SK-N-SH (cell line): ENCODE measurements around the gene TAF1L. TPM values are rescaled to one million over a fixed set of nuclear protein-coding genes. Genes with fewer than 3 reads are reported as not detected.
A peak's percentile ranks its signal among the peaks of the same experiment; 100 is the strongest.

Source experiments
- CTCF ChIA-PET: fragments of 300-600, 350-600 bp; formaldehyde crosslinking; extraction: SDS; loops from one replicate; lab custom pipeline; 2021; lab: Yijun Ruan, JAX
- POLR2A ChIA-PET: fragments of 350-600 bp; sonication (Branson Sonifier 250); formaldehyde crosslinking; extraction: SDS; loops from one replicate; lab custom pipeline; 2020; ENCODE audit warnings: antibody characterized with exemption, inconsistent platforms; lab: Yijun Ruan, JAX
- DNase-seq: peaks from one replicate; pipeline ENCODE4 v3.0.0; 2012
- H2AFZ ChIP-seq: fragments of 200-600 bp; sonication (generic); 2 replicates; pipeline ENCODE4 v1.8.1; 2016; ENCODE audit warnings: antibody characterized with exemption, mild to moderate bottlenecking, low read depth
- H3F3A ChIP-seq: fragments of 200-600 bp; sonication (generic); replicated peaks from 2 replicates; pipeline ENCODE3; 2016; ENCODE audit warnings: antibody characterized with exemption, mild to moderate bottlenecking; ENCODE audit not compliant: insufficient read depth
- H3K27ac ChIP-seq, 2 experiments: fragments of 200-500 bp in 1 of 2; fragments of 200-600 bp in 1 of 2; sonication (Bioruptor generic) in 1 of 2; sonication (generic), shearing (Covaris generic) in 1 of 2; 2 replicates each; pipeline versions ENCODE4 v1.5.1 to v1.6.1; 2014 to 2016; ENCODE audit warnings: low read depth in 2 of 2, inconsistent platforms in 1 of 2, low read length in 1 of 2, mild to moderate bottlenecking in 1 of 2, mixed read lengths in 1 of 2
- H3K27me3 ChIP-seq: fragments of 200-600 bp; sonication (generic), shearing (Covaris generic); 2 replicates; pipeline ENCODE4 v1.6.1; 2016; ENCODE audit warnings: mixed run types; ENCODE audit not compliant: insufficient read depth
- H3K36me3 ChIP-seq, 2 experiments: fragments of 200-500 bp in 1 of 2; fragments of 200-600 bp in 1 of 2; sonication (Bioruptor generic) in 1 of 2; sonication (generic) in 1 of 2; replicated peaks in 1 of 2; 2 replicates each; pipeline versions ENCODE3 to v1.5.1; 2014 to 2016; ENCODE audit warnings: low read length in 1 of 2, mild to moderate bottlenecking in 1 of 2; ENCODE audit not compliant: insufficient read depth in 2 of 2, control insufficient read depth in 1 of 2
- H3K4me1 ChIP-seq, 2 experiments: fragments of 200-500 bp in 1 of 2; fragments of 200-600 bp in 1 of 2; sonication (Bioruptor generic) in 1 of 2; sonication (generic), shearing (Covaris generic) in 1 of 2; 2 replicates each; pipeline versions ENCODE4 v1.5.1 to v1.6.1; 2014 to 2016; ENCODE audit warnings: low read depth in 1 of 2, low read length in 1 of 2, mixed run types in 1 of 2; ENCODE audit not compliant: insufficient read depth in 2 of 2, control insufficient read depth in 1 of 2
- H3K4me2 ChIP-seq: fragments of 200-600 bp; sonication (generic), shearing (Covaris generic); 2 replicates; pipeline ENCODE4 v1.6.1; 2017; ENCODE audit warnings: mixed run types
- H3K4me3 ChIP-seq, 2 experiments: fragments of 200-500 bp in 1 of 2; fragments of 200-600 bp in 1 of 2; sonication (Bioruptor generic) in 1 of 2; sonication (generic), shearing (Covaris generic) in 1 of 2; 2 replicates each; pipeline versions ENCODE4 v1.5.1 to v1.8.1; 2014 to 2016; ENCODE audit warnings: low read depth in 2 of 2, inconsistent platforms in 1 of 2, low read length in 1 of 2, mild to moderate bottlenecking in 1 of 2, mixed read lengths in 1 of 2, moderate library complexity in 1 of 2
- H3K79me2 ChIP-seq: fragments of 200-600 bp; sonication (generic); 2 replicates; pipeline ENCODE4 v1.8.1; 2017; ENCODE audit warnings: mild to moderate bottlenecking; ENCODE audit not compliant: insufficient read depth
- H3K9ac ChIP-seq: fragments of 200-600 bp; sonication (generic); 2 replicates; pipeline ENCODE4 v1.6.1; 2017; ENCODE audit warnings: mixed run types
- H3K9me2 ChIP-seq: fragments of 200-600 bp; sonication (generic); 2 replicates; pipeline ENCODE4 v1.6.1; 2017; ENCODE audit warnings: mixed run types
- H3K9me3 ChIP-seq: fragments of 200-600 bp; sonication (generic); 2 replicates; pipeline ENCODE4 v1.6.1; 2017; ENCODE audit warnings: mixed run types, mild to moderate bottlenecking, moderate library complexity
- H4K20me1 ChIP-seq: fragments of 200-600 bp; sonication (generic); 2 replicates; pipeline ENCODE4 v1.6.1; 2017; ENCODE audit warnings: mild to moderate bottlenecking, mixed run types; ENCODE audit not compliant: insufficient read depth
- GABPA ChIP-seq: IDR thresholded peaks from 2 replicates; pipeline ENCODE4 v1.4.0; 2012; ENCODE audit warnings: low read depth, mild to moderate bottlenecking
- NRF1 ChIP-seq: IDR thresholded peaks from 2 replicates; pipeline ENCODE4 v1.6.1; 2012; ENCODE audit warnings: low read depth, mild to moderate bottlenecking, low read length
- RAD21 ChIP-seq: IDR thresholded peaks from 2 replicates; pipeline ENCODE4 v1.6.1; 2012; ENCODE audit warnings: mild to moderate bottlenecking, low read length
- SMC3 ChIP-seq: IDR thresholded peaks from 2 replicates; pipeline ENCODE4 v1.6.1; 2012; ENCODE audit warnings: low read depth, low read length, improper control_type of control experiment
- WGBS: methylation state at CpG from one replicate; pipeline ENCODE4 v1.1.6; 2017; ENCODE audit warnings: low lambda C conversion rate; 5-methylcytosine and 5-hydroxymethylcytosine counted together
- polyA plus RNA-seq, 3 experiments: library from polyadenylated mRNA; depleted of rRNA; stranded (reverse); fragments of >200 nt; gene quantifications; 2 replicates each; pipeline ENCODE4 v1.2.3, GENCODE V29; 2012
- TF ChIP-seq, protein P1 (sequence below): IDR thresholded peaks from 2 replicates; pipeline ENCODE4 v1.6.1; 2012; ENCODE audit warnings: mild to moderate bottlenecking, low read depth, low read length, moderate library complexity
- TF ChIP-seq, protein P2 (sequence below): IDR thresholded peaks from 2 replicates; pipeline ENCODE4; 2012
- TF ChIP-seq, protein P3 (sequence below): fragments of 200-600 bp; sonication (generic); IDR thresholded peaks from 2 replicates; pipeline ENCODE4 v1.6.1; 2017; ENCODE audit warnings: antibody characterized with exemption, mild to moderate bottlenecking, moderate library complexity

TAF1L gene
- polyA plus RNA-seq, 1 of the 3 experiments (the other 2 are of a cell fraction) = not detected

DNA sequence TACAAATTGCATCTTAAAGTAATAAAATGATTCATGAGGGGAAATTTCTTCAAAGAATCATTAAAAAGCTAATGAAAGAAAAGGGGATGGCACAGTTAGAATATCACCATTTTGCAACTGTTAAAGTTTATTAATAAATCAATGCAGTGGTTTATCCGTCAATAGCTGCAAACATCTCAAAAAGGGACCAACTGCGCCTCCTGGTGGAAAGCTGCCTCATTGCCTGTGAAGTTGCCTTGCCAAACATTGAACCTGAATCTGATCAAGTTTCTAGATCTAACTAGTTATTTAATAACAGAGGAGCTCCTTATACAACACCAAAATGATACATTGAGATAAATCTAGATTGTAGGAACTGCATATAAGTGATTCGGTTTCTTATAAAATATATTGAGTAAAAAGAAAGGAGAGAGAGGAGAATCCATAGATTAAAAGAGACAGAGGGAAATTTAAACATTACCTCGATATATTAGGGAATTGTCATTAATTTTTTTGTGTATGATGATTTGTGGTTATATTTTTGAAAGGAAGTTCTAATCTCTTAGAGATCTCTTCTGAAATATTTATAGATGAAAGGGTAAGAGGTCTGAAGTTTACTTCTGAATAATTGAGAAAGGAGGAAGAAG lies 55.6 kb downstream of the TAF1L start:
- no peak overlapping the region for H3K9ac ChIP-seq
- no peak overlapping the region for H3K4me3 ChIP-seq
- TF ChIP-seq, protein P1, sequence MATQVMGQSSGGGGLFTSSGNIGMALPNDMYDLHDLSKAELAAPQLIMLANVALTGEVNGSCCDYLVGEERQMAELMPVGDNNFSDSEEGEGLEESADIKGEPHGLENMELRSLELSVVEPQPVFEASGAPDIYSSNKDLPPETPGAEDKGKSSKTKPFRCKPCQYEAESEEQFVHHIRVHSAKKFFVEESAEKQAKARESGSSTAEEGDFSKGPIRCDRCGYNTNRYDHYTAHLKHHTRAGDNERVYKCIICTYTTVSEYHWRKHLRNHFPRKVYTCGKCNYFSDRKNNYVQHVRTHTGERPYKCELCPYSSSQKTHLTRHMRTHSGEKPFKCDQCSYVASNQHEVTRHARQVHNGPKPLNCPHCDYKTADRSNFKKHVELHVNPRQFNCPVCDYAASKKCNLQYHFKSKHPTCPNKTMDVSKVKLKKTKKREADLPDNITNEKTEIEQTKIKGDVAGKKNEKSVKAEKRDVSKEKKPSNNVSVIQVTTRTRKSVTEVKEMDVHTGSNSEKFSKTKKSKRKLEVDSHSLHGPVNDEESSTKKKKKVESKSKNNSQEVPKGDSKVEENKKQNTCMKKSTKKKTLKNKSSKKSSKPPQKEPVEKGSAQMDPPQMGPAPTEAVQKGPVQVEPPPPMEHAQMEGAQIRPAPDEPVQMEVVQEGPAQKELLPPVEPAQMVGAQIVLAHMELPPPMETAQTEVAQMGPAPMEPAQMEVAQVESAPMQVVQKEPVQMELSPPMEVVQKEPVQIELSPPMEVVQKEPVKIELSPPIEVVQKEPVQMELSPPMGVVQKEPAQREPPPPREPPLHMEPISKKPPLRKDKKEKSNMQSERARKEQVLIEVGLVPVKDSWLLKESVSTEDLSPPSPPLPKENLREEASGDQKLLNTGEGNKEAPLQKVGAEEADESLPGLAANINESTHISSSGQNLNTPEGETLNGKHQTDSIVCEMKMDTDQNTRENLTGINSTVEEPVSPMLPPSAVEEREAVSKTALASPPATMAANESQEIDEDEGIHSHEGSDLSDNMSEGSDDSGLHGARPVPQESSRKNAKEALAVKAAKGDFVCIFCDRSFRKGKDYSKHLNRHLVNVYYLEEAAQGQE = no peak
- TF ChIP-seq SMC3 (peak; percentile 94), GABPA (no peak), NRF1 (no peak), RAD21 (peak; percentile 82)
- TF ChIP-seq, protein P2, sequence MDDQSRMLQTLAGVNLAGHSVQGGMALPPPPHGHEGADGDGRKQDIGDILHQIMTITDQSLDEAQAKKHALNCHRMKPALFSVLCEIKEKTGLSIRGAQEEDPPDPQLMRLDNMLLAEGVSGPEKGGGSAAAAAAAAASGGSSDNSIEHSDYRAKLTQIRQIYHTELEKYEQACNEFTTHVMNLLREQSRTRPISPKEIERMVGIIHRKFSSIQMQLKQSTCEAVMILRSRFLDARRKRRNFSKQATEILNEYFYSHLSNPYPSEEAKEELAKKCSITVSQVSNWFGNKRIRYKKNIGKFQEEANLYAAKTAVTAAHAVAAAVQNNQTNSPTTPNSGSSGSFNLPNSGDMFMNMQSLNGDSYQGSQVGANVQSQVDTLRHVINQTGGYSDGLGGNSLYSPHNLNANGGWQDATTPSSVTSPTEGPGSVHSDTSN = no peak
- TF ChIP-seq, protein P3, sequence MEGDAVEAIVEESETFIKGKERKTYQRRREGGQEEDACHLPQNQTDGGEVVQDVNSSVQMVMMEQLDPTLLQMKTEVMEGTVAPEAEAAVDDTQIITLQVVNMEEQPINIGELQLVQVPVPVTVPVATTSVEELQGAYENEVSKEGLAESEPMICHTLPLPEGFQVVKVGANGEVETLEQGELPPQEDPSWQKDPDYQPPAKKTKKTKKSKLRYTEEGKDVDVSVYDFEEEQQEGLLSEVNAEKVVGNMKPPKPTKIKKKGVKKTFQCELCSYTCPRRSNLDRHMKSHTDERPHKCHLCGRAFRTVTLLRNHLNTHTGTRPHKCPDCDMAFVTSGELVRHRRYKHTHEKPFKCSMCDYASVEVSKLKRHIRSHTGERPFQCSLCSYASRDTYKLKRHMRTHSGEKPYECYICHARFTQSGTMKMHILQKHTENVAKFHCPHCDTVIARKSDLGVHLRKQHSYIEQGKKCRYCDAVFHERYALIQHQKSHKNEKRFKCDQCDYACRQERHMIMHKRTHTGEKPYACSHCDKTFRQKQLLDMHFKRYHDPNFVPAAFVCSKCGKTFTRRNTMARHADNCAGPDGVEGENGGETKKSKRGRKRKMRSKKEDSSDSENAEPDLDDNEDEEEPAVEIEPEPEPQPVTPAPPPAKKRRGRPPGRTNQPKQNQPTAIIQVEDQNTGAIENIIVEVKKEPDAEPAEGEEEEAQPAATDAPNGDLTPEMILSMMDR = peak; percentile 98
- H2AFZ ChIP-seq = no peak overlapping the region
- H3K36me3 ChIP-seq = no peaks in the 10 kb centered on the region
- no peaks in the 10 kb centered on the region for H3K9me3 ChIP-seq
- 10% methylated on average over 4 of the region's 4 CpGs for WGBS
- H3K9me2 ChIP-seq = no peaks in the 10 kb centered on the region
- H3K27ac ChIP-seq = no peak overlapping the region
- CTCF ChIA-PET = interaction anchor here (0.6 to 20.6 kb wide), 59 partner anchors 8 to 1210 kb away, joined by 3 to 620 read pairs (median 4); partner anchors contain the start of genes ACO1, RIGI, SMIM27 and TOPORS
- H3K79me2 ChIP-seq = no peaks in the 10 kb centered on the region
- H3K27me3 ChIP-seq = no peaks in the 10 kb centered on the region
- peak; percentile 45 for DNase-seq
- H3K4me2 ChIP-seq = 0 out of 2 replicates have a peak overlapping the region, but pooled peaks have one; percentile 23
- no peaks in the 10 kb centered on the region for H4K20me1 ChIP-seq
- no peaks in the 10 kb centered on the region; a peak in 1 of 4 replicates for H3K4me1 ChIP-seq
- H3F3A ChIP-seq = no peaks in the 10 kb centered on the region
- POLR2A ChIA-PET = interaction anchor here (2.2 kb wide), 1 partner anchor 201 kb away, joined by 10 read pairs; no protein-coding TSS in a partner anchor

Other genes with a start within 250 kb of the TAF1L start
- 1.5 and 2.5 TPM in 2 replicates for gene RIGI, start 109.5 kb downstream of the TAF1L start, polyA plus RNA-seq (2012; rRNA removed)
- 5.9 and 6.0 TPM in 2 replicates for gene SMIM27, start 83.3 kb downstream of the TAF1L start, polyA plus RNA-seq (2012; rRNA removed)
- 4.9 and 6.1 TPM in 2 replicates for gene TOPORS, start 83.1 kb downstream of the TAF1L start, polyA plus RNA-seq (2012; rRNA removed)
- gene NDUFB6, start 62.5 kb downstream of the TAF1L start, polyA plus RNA-seq (2012; rRNA removed) = 78.0 and 96.2 TPM in 2 replicates
- gene TMEM215, start 147.9 kb upstream of the TAF1L start, polyA plus RNA-seq (2012; rRNA removed) = not detected in 2 replicates